B cell (primary cell): ENCODE data around the gene CYTL1. TPM values are rescaled to one million over a fixed set of nuclear protein-coding genes. Genes with fewer than 3 reads are reported as not detected.
"Not testable (repeated sequence)": the region's sequence is repeated elsewhere in the genome, so short reads cannot be mapped to it uniquely, and the experiment has no call there.

Experiments used
- ATAC-seq: fragments of 200-7000 bp; cut with Tn5 transposase; one replicate; pipeline ENCODE4 v1.10.0; 2021; ENCODE audit warnings: low read depth, mild to moderate bottlenecking, moderate number of reproducible peaks, moderate library complexity
- CTCF ChIA-PET: fragments of 350-600 bp; sonication (Branson Sonifier 250); formaldehyde crosslinking; loops from one replicate; lab custom pipeline; 2021; ENCODE audit warnings: antibody characterized with exemption, inconsistent platforms; lab: Charles Lee
- POLR2A ChIA-PET: fragments of 350-600 bp; sonication (Branson Sonifier 250); formaldehyde crosslinking; loops from one replicate; lab custom pipeline; 2021; ENCODE audit warnings: antibody characterized with exemption; lab: Charles Lee
- DNase-seq: peaks from one replicate; pipeline ENCODE4 v3.0.0; 2013
- H2AFZ ChIP-seq: 2 replicates; pipeline ENCODE4 v1.6.1; 2012; ENCODE audit warnings: mild to moderate bottlenecking, low read depth, low read length; ENCODE audit not compliant: insufficient read depth, poor library complexity, severe bottlenecking
- H3K27ac ChIP-seq, 2 donors: 1 replicate in 1 of 2; 2 replicates in 1 of 2; pipeline ENCODE4 v1.5.1; 2012 to 2013; ENCODE audit warnings: low read length in 2 of 2, mild to moderate bottlenecking in 2 of 2, moderate library complexity in 1 of 2
- H3K27me3 ChIP-seq, 4 experiments: fragments of 200-600 bp in 1 of 4; sonication (generic) in 1 of 4; replicated peaks in 1 of 4; 1 replicate in 2 of 4; 2 replicates in 2 of 4; pipeline versions ENCODE4 v1.6.1 to v1.7.0; 2013 to 2016; ENCODE audit warnings: low read length in 3 of 4, mild to moderate bottlenecking in 2 of 4, mixed read lengths in 1 of 4, moderate library complexity in 1 of 4; ENCODE audit not compliant: insufficient read depth in 4 of 4, control insufficient read depth in 3 of 4; ENCODE audit errors: control extremely low read depth in 1 of 4
- H3K36me3 ChIP-seq, 2 experiments: replicated peaks in 1 of 2; 1 replicate in 1 of 2; 2 replicates in 1 of 2; pipeline versions ENCODE4 v1.6.1 to v1.7.1; 2013; ENCODE audit warnings: low read length in 1 of 2; ENCODE audit not compliant: insufficient read depth in 2 of 2, control insufficient read depth in 1 of 2; ENCODE audit errors: control extremely low read depth in 1 of 2, extremely low read depth in 1 of 2
- H3K4me1 ChIP-seq, 2 donors: fragments of 200-600 bp in 1 of 2; sonication (generic) in 1 of 2; 1 replicate in 1 of 2; 2 replicates in 1 of 2; pipeline versions ENCODE4 v1.5.1 to v1.6.1; 2013 to 2017; ENCODE audit warnings: low read length in 2 of 2; ENCODE audit not compliant: control insufficient read depth in 2 of 2, insufficient read depth in 2 of 2
- H3K4me2 ChIP-seq: replicated peaks from 2 replicates; pipeline ENCODE3; 2012; ENCODE audit warnings: mild to moderate bottlenecking, low read depth, low read length; ENCODE audit not compliant: poor library complexity, severe bottlenecking
- H3K4me3 ChIP-seq, 5 experiments: fragments of 200-600 bp in 1 of 5; sonication (generic) in 1 of 5; 1 replicate in 3 of 5; 2 replicates in 2 of 5; pipeline versions ENCODE4 v1.5.1 to v1.7.0; 2011 to 2016; ENCODE audit warnings: low read length in 4 of 5, mild to moderate bottlenecking in 4 of 5, low read depth in 2 of 5, control low read depth in 1 of 5, moderate library complexity in 1 of 5; ENCODE audit not compliant: insufficient read depth in 1 of 5; ENCODE audit errors: control extremely low read depth in 1 of 5, extremely low read depth in 1 of 5
- H3K79me2 ChIP-seq: fragments of 200-600 bp; sonication (generic); one replicate; pipeline ENCODE4 v1.6.0; 2016; ENCODE audit warnings: low read length; ENCODE audit not compliant: control insufficient read depth, insufficient read depth
- H3K9ac ChIP-seq: fragments of 200-600 bp; sonication (generic); 2 replicates; pipeline ENCODE4 v1.6.1; 2017; ENCODE audit warnings: mild to moderate bottlenecking, low read length, moderate library complexity
- H3K9me3 ChIP-seq, 3 donors: one replicate each; pipeline versions ENCODE4 v1.6.1 to v1.7.1; 2013; ENCODE audit warnings: low read length in 2 of 3; ENCODE audit not compliant: control insufficient read depth in 2 of 3, insufficient read depth in 1 of 3; ENCODE audit errors: control extremely low read depth in 1 of 3
- H4K20me1 ChIP-seq: 2 replicates; pipeline ENCODE4 v1.6.0; 2012; ENCODE audit warnings: mild to moderate bottlenecking, low read length; ENCODE audit not compliant: insufficient read depth, control insufficient read depth, poor library complexity, severe bottlenecking
- H3K27ac Mint-ChIP-seq: one replicate; pipeline ENCODE4 v1.8.0; 2021; ENCODE audit warnings: mixed read lengths
- H3K27me3 Mint-ChIP-seq: one replicate; pipeline ENCODE4 v1.8.0; 2021; ENCODE audit warnings: mixed read lengths
- H3K4me1 Mint-ChIP-seq: one replicate; pipeline ENCODE4 v1.8.0; 2021; ENCODE audit warnings: mixed read lengths
- H3K4me3 Mint-ChIP-seq: one replicate; pipeline ENCODE4 v1.8.0; 2021; ENCODE audit warnings: mixed read lengths
- H3K9me3 Mint-ChIP-seq: one replicate; pipeline ENCODE4 v1.8.0; 2022; ENCODE audit warnings: mixed read lengths; ENCODE audit not compliant: insufficient read depth
- WGBS: methylation state at CpG from one replicate; pipeline ENCODE4 v1.1.5; 2013; ENCODE audit warnings: missing lambda C conversion rate; ENCODE audit not compliant: insufficient coverage; 5-methylcytosine and 5-hydroxymethylcytosine counted together
- intact Hi-C: fragments of 100-400 bp; cut with micrococcal nuclease; formaldehyde crosslinking; loops from one replicate; pipeline ENCODE4 v1.10.0; 2022
- polyA plus RNA-seq: library from polyadenylated mRNA; depleted of rRNA; stranded (reverse); fragments of >200 nt; gene quantifications from 2 replicates; pipeline ENCODE4 v1.2.3, GENCODE V29; 2012
- total RNA-seq, 2 donors: library from RNA; stranded (reverse); fragments of 120-200 nt in 1 of 2; gene quantifications; 1 replicate in 1 of 2; 2 replicates in 1 of 2; pipeline versions ENCODE4 v1.2.3 to v1.2.4, GENCODE V29; 2013 to 2022
- TF ChIP-seq, protein P1 (sequence below): fragments of 200-600 bp; IDR thresholded peaks from one replicate; pipeline ENCODE4 v1.8.0; 2022; ENCODE audit warnings: antibody characterized with exemption, mild to moderate bottlenecking

The CYTL1 gene
- total and polyA plus RNA-seq, 2 donors (not counting 1 experiment from before 2014, with no cell fraction given), result not detected

DNA sequence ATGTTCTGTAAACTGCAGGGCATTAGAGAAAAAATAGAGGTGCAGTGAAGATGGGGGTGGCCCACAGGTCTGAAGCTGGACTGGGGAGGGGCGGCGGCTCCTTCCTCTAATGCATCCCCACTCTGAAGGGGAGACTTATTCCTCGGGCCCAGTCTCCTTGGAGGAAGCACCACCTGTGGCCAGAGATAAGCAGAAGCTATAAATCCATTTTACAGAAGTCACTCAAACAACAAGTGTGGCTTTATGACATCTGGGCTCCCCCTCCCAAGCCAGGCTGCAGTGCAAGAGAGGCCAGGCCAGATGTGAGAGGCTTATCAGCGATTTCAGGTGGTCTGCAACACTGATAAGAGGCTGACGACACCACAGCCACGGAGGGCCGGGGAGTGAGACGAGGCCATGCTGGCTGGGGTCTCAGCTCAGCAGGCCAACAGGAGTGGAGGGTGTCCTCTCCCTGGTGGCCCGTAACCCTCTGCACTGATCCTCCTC lies 15.8 kb downstream of the CYTL1 start:
- H3K27me3 ChIP-seq, result peaks cover 0 to 8% (median 3%) of the 10 kb centered on the region in 4 experiments
- peaks cover 0 to 4% (median 0%) of the 10 kb centered on the region in 3 donors for H3K9me3 ChIP-seq
- H3K4me1 ChIP-seq, result no peaks in the 10 kb centered on the region
- CTCF ChIA-PET, result no interaction called here
- 61% methylated on average over 7 of the region's 9 CpGs for WGBS
- TF ChIP-seq, protein P1, sequence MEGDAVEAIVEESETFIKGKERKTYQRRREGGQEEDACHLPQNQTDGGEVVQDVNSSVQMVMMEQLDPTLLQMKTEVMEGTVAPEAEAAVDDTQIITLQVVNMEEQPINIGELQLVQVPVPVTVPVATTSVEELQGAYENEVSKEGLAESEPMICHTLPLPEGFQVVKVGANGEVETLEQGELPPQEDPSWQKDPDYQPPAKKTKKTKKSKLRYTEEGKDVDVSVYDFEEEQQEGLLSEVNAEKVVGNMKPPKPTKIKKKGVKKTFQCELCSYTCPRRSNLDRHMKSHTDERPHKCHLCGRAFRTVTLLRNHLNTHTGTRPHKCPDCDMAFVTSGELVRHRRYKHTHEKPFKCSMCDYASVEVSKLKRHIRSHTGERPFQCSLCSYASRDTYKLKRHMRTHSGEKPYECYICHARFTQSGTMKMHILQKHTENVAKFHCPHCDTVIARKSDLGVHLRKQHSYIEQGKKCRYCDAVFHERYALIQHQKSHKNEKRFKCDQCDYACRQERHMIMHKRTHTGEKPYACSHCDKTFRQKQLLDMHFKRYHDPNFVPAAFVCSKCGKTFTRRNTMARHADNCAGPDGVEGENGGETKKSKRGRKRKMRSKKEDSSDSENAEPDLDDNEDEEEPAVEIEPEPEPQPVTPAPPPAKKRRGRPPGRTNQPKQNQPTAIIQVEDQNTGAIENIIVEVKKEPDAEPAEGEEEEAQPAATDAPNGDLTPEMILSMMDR, result no peak
- ATAC-seq (no peak), DNase-seq (no peak)
- H3K36me3 ChIP-seq, result no peaks in the 10 kb centered on the region
- no peak overlapping the region for H3K9ac ChIP-seq
- no peak overlapping the region for H3K4me2 ChIP-seq
- POLR2A ChIA-PET, result no interaction called here
- no peak overlapping the region for H2AFZ ChIP-seq
- no peaks in the 10 kb centered on the region for H3K79me2 ChIP-seq
- H3K9me3 Mint-ChIP-seq, result no peaks in the 10 kb centered on the region
- peaks cover 48% of the 10 kb centered on the region for H3K27me3 Mint-ChIP-seq
- H3K27ac ChIP-seq, result no peak overlapping the region
- no peaks in the 10 kb centered on the region for H4K20me1 ChIP-seq
- H3K4me3 Mint-ChIP-seq, result no peak overlapping the region
- intact Hi-C loops, result no loop called here
- no peak overlapping the region for H3K27ac Mint-ChIP-seq
- H3K4me1 Mint-ChIP-seq, result no peaks in the 10 kb centered on the region
- H3K4me3 ChIP-seq, result no peak overlapping the region

DNA sequence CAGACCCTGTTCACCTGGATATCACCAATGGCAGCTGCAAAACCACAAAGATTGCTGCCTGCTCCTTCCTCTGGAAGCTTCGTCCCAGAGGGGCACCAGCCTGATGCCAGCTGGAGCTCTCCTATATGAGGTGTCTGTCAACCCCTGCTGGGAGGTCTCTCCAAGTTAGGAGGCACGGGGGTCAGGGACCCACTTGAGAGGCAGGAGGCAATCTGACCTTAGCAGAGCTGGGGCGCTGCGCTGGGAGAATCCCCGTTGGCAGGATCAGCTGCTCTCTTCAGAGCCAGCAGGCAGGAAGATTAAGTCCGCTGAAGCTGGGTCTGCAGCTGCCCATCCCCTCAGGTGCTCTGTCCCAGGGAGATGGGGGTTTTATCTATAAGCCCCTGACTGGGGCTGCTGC lies 17.6 kb downstream of the CYTL1 start:
- DNase-seq, ATAC-seq, H3K27me3 ChIP-seq, POLR2A ChIA-PET, H3K4me2 ChIP-seq, H2AFZ ChIP-seq, H3K4me3 ChIP-seq, H3K4me1 ChIP-seq, H3K4me3 Mint-ChIP-seq, H4K20me1 ChIP-seq, H3K79me2 ChIP-seq, H3K27ac Mint-ChIP-seq, H3K9me3 ChIP-seq, CTCF ChIA-PET, H3K36me3 ChIP-seq, intact Hi-C loops, H3K9me3 Mint-ChIP-seq, H3K4me1 Mint-ChIP-seq, H3K27ac ChIP-seq, H3K9ac ChIP-seq: not testable (repeated sequence)
- 74% methylated on average over 6 of the region's 6 CpGs for whole genome bisulfite sequencing
- peaks cover 43% of the 10 kb centered on the region for H3K27me3 Mint-ChIP-seq

DNA sequence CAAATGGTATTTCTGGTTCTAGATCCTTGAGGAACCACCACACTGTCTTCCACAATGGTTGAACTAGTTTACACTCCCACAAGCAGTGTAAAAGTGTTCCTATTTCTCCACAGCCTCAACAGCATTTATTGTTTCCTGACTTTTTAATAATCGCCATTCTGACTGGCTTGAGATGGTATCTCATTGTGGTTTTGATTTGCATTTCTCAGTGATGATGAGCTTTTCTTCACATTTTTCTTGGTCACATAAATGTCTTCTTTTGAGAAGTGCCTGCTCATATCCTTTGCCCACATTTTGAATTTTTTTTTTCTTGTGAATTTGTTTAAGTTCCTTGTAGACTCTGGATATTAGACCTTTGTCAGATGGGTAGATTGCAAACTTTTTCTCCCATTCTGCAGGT lies 22.3 kb downstream of the CYTL1 start:
- no CpG with 5 or more reads among the region's 1 CpG for WGBS
- H3K27me3 ChIP-seq, H3K9me3 Mint-ChIP-seq, H2AFZ ChIP-seq, POLR2A ChIA-PET, H3K9ac ChIP-seq, H3K4me3 Mint-ChIP-seq, H3K36me3 ChIP-seq, DNase-seq, H3K9me3 ChIP-seq, H3K4me1 ChIP-seq, H3K4me3 ChIP-seq, H3K27ac ChIP-seq, H3K27ac Mint-ChIP-seq, H4K20me1 ChIP-seq, H3K4me2 ChIP-seq, H3K79me2 ChIP-seq, ATAC-seq: not testable (repeated sequence)
- peaks cover 14% of the 10 kb centered on the region for H3K4me1 Mint-ChIP-seq
- CTCF ChIA-PET, result interaction anchor here (0.7 to 1.5 kb wide), 3 partner anchors 53 to 432 kb away, joined by 3 to 5 read pairs (median 3); no protein-coding TSS in a partner anchor
- intact Hi-C loops, result loop anchor here (5.0 to 10.0 kb wide), 2 partner anchors 55 to 92 kb away; no protein-coding TSS in a partner anchor
- H3K27me3 Mint-ChIP-seq, result peaks cover 43% of the 10 kb centered on the region
